TTC549 (cell line): ENCODE results near the gene EIF3L.

Experiments used
- FAIRE-seq: peaks from 2 replicates; lab custom pipeline; 2012; peaks lifted over from hg19 to GRCh38; lab: Jason Lieb, UNC

EIF3L gene

DNA sequence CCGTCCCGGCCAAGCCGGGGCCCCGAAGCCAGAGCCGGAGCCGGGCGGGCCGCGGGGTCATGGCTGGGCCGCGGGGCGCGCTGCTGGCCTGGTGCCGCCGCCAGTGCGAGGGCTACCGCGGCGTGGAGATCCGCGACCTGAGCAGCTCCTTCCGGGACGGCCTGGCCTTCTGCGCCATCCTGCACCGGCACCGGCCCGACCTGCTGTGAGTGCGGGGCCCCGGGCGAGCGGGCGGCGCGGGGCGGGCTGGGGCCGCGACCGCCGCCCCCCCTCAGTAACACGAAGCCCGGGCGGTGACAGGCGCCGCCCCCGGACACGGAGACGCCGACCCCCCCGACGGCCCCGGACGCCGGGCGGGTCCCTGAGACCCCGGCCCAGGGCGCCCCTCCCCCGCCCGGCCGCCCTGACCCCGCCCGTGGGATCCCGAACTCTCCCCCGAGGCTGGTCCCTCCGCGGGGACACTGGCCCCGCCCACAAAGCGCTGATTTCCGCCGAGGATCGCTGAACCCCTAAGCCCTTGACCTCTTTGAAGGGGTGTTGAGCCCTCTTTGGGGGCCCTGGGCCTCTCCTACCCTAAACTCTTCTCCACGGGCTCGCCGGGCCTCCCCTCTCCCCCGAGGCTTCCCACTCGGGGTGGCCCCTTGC lies 57.3 kb downstream of the EIF3L start:
- no peak for FAIRE-seq

DNA sequence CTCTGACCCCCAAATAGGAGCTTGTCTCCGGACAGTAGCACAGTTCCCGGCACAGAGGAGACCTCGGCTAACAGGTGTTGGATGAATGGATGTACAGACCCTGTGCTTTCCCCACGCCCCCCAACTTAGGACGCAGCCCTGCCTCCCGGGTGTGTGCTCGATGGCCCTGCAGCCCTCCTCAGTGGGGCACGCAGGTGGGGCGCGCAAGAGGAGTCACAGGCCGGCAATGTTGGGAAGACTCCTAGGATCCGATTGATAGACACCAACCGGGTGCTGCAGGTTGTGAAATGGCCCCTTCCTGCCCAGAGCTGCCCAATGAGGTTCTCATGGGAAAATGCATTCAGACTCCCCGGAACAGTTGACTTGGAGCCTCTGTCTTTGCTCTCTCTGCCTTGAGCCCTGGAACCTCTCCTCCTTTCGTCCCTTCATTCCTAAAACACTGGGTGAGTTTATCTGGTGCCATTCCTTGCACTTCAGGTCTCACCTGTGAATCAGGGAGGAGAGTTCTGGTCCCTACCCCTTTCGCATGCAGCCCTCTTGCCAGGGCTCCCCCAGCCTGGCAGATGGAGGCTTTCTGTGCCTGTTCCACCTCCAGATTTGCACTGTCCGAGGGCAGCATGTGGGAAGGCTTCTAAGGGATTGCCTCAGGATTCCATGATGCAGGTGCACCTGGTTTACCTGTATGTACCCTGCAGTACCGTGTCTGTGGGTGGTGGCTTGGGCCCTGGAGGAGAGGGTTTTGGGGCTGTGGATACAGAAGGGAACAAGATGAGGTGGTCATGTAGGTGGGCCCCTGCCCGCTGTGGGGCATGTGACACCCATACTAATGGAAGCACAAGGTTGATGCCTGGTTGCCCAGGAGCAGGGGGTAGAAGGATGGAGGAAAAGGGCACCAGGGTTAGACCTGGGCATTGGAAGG lies 58.1 kb downstream of the EIF3L start:
- no peak for FAIRE-seq

DNA sequence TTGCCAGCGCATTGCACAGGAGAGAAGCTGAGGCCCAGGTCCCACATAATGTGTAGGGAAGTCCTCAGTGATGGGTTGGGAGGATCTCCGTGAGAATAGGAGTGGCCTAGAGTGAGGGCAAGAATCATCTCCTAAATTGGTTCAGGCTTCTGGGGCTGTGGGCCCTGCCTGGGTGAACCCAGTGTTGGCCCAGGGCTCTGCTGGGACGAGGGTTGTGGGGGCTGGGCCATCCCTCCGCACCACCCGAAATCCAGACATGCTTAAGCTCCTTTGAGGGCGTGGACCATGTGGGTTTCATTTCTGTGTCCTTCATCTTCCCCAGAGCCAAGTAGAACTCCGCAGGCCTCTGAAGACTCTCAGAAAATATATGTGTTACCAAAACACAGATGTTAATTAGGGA lies 60.5 kb downstream of the EIF3L start:
- FAIRE-seq, result no peak

DNA sequence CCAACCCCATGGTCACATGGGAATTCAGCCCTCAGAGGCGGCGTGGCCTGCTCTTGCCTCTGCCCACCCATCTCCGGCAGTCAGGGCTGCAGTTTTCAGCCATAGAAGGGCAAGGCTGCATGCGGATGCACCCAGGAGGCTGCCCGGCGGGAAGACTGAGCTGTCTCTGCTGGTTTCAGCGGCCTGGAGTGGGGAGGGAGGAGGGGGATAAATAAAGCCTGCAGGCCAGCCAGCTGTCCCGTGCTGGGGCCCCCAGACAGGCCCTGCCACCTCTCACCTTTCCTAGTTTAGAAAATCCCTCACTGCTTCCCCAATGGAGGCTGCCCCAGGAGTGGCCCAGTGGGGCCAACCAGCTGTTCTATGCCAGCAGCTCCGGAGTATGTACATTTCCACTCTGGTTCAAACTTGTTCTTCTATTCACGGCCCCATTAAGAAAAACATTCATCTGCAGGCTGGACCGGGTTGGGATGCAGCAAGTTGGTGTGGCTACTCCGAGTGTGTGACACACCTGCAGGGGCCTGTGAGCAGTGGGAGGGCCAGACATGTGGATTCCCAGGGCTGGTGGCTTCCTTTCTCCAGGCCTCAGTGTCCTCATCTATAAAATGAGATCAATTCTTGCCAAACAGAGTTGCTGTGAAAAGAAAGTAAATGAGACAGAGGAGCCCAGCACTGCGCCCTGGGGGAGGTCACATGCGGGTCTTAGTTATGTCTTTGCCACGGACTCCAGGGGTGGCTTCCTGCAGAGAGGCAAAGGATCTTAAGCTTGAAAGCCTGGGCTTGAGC lies 61.9 kb downstream of the EIF3L start:
- no peak for FAIRE-seq

DNA sequence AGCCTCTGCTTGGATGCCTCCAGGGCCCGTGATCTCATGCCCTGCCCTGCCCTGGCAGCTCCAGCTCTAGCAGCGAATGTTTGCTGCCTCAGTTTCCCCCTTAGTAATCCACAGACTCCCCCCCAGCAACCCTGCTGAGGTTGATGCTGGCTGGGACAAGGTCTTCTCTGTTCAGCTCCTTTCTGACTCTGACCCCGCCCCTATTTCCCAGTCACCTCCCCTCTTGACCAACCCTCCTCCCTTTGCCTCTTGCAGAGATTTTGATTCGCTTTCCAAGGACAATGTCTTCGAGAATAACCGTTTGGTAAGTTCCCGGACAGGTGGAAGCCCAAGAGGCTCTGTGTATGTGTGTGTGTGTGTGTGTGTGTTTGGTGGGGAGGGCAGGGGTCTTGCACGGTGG lies 62.5 kb downstream of the EIF3L start:
- FAIRE-seq, result no peak

DNA sequence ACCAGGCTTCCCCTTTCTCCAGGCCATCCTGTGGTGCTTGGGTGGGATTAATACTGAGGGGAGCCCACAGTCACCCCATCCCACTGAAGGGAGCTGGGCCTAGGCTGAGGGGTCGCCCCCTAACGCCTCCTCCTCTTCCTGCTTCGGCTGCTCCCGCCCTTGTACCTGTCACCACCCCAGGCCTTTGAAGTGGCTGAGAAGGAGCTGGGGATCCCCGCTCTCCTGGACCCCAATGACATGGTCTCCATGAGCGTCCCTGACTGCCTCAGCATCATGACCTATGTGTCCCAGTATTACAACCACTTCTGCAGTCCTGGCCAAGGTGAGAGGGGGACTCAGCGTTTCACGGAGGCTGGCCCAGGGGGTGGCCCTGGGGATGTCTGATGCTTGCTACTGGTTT lies 63.0 kb downstream of the EIF3L start:
- no peak for FAIRE-seq

DNA sequence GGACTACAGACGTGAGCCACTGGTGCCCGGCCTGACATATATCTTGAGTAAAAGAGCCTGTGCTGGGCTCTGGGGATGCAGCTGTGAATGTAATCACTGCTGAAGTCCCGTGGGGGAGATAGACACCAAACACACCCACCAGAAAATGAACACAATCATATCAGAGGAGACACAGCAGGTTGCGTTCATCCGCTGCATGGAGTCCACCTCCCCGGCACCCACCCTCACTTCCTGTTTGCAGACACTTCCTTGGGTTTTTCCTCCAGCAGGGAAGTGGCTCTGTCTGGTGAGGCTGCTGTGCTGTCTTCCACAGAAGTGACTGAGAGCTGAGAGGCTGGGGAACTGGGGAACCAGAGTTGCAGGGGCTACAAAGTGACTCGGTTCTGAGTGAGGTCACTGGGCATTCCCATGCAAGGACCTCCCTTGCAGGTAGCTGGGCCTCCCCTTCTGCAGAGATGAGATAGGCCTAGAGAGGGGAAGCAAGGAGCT lies 64.1 kb downstream of the EIF3L start:
- FAIRE-seq, result no peak

DNA sequence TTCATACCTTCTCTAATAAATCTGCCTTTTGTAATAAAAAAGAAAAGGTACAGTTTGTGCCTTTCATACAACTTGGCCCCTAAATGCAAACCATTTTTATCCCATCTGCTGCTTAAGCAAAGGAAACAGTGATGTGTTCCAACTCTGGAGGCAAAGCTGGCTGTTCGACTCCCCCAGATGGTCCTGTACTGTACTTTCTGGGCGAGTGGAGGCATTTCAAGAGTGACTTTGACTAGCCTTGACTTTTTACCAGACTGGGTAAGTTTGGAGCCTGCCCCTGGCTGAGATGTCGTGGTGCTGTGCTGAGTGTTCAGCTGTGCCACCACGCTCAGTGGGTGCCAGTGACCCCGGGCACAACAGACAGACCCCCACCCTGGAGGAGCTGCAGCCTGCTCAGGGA lies 67.1 kb downstream of the EIF3L start:
- no peak for FAIRE-seq

DNA sequence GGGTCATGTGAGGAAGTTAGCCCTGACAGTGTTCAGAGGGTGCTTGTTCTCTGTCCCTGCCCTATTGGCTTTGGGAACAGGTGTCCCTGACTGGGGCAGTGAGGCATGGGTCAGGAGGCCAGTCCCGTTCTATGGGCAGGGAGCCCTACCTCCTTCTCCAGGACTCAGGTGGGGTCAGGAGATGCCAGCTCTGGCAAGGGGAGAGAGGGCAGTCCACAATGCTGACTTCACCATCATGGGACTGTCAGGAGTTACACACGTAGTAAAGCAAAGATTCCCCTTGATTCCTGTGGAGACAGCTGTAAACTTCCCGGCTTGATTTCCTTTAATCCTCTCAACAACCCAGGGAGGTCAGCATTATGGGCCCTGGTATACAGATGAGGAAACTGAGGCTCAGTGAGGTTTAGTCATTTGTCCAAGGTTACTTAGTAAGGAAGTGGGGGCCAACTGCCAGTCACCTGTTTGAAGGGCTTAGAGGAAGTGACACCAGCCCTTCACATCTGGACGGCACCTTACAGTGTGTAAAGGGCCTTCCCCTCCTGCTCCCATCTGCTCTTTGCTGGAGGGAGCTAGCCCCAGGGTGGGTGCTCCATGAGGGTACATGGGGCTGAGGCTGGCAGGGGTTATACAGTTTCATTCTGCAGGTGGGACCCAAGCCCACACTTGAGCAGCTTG lies 68.8 kb downstream of the EIF3L start:
- no peak for FAIRE-seq

DNA sequence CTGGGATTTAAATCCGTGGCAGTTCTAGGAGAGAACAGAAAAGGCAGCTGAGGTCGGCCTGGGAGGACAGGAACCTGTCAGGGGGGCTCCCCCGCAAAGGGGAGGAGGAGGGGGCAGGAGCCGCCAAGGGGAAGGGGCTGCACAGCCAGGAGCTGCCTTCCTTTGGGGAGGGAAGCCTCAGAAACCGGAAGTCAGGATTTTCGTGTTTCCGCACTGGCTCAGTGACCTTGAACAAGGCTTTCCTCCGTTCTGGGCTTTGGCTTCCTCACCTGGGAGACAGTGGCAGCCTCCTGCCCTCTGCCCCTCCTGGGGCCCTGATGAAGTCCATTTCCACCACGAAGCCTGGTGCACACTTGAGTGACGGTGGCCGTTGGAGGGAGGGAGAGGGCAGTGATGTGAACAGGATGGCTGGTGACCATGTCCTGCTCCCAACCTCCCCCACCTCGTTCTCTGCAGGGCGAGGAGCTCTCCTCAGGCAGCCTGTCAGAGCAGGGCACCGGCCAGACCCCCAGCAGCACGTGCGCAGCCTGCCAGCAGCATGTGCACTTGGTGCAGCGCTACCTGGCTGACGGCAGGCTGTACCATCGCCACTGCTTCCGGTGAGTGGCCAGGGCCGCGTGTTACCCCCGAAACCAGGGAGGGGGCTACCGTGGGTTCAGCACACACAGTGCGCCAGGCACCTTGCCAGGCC lies 69.5 kb downstream of the EIF3L start:
- FAIRE-seq, result no peak

DNA sequence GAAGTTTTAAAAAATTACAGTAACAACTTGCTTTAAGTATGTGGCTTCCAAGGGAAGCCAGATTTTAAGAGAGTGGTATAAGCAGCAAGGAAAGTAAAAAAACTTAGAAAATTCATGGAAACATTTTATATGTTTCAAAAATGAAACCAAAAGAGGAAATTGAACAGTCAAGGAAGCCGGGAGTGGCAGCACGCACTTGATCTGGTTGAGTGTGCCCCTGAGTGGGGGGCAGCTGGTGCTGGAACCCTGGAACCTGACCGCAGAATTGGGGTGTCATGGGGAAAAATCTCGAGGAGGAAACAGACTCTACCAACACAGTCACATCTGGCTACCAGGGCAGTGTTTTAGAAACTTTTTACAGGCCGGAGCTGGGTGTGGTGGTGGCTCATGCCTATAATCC lies 70.9 kb downstream of the EIF3L start:
- no peak for FAIRE-seq

DNA sequence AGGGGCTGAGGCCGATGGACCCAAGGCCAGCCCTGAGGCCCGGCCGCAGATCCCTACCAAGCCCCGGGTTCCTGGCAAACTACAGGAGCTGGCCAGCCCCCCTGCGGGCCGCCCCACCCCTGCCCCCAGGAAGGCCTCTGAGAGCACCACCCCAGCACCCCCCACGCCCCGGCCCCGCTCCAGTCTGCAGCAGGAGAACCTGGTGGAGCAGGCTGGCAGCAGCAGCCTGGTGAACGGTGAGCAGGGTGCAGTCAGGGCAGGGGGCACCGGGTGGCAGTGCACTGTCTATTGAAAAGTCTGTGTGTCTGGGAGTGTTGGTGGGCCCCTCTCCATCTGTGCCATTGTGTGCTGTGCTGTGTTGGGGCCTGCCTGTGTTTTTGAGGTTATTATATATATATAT lies 73.0 kb downstream of the EIF3L start:
- FAIRE-seq, result no peak

DNA sequence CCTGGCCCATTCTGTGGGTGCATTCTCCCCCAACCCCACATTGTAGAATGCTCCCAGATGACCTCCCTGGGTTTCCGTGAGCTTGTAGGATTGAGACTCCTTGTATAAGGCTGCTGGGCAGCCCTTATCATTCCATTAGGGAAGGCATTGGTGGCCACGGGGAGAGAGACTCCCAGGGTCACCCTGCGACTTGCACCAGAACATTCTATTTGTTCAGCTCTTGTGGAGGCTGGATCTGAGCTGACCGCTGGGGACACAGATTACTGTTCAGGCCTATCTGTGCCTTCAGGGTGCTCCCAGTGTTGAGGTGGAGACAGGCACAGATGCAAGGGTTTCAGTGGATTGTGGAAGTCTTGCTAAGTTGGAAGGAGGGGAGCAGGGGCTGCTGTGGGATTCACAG lies 74.7 kb downstream of the EIF3L start:
- FAIRE-seq, result no peak

DNA sequence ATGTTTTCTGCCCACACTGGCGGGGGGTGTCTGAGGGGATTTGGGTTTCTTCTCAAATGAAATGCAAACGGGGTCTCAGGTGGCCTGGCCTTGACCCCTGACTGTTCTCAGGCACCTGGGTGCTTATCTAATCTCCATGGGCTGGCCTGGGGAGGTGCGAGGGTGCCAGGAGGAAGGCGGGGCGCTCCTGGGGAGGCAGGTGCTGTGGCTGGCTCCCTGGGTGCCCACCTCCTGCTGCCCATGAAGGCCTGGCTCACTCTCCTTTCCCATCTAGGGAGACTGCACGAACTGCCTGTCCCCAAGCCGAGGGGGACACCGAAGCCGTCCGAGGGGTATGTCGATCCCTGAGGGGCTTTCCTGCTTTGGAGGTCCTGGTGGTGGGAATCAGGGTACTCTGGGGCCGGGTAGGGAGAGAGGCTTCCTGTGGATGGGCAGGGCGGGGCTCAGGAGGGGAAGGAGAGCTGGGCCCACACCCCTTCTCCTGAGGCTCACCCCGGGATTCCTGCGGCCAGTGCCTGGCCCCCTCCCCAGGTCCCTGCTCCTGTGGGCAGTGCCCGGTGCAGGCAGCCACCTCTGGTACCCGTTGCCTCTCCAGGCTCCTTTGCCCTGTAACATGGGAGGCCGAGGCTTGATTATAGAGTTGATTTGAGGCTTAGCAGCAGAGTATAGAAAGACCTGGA lies 75.3 kb downstream of the EIF3L start:
- FAIRE-seq, result no peak

DNA sequence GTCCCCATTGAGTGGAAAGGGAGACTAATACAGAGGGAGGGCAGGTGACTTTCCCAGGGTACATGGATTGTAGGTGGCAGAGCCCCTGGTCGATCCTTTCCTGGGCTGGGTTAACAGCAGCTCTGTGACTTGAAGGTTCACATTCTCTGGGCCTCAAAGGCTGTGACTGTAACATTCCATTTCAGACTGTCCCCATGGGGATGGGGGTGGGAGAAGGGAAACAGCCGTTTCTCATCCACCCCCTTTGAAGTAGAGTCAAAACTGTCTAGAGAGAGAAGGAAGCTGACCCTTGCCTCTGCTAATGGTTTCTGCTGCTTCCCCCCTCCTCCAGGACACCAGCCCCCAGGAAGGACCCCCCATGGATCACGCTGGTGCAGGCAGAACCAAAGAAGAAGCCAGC lies 76.1 kb downstream of the EIF3L start:
- FAIRE-seq, result no peak

DNA sequence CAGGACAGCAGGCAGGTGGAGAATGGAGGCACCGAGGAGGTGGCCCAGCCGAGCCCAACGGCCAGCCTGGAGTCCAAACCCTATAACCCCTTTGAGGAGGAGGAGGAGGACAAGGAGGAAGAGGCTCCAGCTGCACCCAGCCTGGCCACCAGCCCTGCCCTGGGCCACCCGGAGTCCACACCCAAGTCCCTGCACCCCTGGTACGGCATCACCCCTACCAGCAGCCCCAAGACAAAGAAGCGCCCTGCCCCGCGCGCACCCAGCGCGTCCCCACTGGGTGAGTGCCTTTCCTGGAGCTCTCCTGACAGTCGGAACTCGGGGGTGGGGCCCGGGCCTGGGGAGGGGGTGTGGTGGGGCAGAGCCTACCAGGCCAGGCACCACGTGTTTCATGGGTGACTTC lies 76.5 kb downstream of the EIF3L start:
- FAIRE-seq, result no peak

DNA sequence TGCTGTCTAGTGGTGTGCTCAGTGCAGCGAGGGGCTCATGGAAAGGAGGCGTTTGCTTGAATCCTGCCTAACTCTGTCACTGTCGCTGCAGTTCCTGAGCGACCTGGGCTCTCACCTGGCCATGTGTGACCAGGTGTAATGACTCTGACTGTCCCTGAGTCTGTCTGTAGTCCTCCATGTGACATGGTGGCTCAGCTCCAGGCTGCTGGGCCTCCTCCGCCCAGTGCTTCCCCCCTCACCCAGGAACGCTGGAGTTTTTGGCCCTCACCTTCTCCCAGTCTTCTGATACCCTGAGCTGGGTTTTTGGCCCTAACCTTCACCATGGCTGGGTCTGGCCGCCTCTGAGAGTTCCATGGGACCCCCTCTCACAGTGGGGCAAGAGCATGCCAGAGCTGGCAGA lies 77.1 kb downstream of the EIF3L start:
- no peak for FAIRE-seq

DNA sequence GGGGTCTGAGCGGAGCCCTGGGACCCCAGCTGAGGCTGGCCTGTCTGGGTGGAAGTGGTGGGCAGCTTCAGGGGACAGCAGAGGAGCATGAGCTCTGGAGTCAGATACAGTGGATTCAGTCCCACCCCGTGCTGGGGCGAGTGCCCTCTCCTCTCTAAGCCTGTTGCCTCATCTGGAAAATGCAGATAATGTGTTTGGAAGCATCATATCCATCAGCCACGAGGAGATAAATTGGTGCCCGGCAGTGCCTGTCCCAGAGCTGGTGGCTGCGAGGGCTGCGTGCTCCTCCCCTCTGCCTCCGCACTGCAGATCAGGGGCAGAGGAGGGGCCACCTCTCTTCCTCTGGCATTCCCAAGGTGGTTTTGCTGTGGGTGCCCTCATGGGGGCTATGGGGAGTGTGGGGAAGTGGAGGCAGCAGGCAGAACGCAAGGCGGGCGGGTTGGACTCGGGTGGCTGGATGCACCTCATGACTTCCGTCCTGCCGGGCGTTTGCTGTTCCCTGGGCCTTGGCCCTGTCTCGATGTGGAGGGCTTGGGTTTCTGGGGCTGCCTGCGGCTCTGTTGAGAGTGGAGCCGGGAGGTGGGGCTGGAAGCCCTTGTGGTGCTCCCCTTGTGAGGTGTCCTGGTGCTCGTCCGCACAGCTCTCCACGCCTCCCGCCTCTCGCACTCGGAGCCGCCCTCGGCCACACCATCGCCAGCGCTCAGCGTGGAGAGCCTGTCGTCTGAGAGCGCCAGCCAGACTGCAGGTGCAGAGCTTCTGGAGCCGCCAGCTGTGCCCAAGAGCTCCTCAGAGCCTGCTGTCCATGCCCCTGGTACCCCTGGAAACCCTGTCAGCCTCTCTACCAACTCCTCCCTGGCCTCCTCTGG lies 77.8 kb downstream of the EIF3L start:
- no peak for FAIRE-seq

DNA sequence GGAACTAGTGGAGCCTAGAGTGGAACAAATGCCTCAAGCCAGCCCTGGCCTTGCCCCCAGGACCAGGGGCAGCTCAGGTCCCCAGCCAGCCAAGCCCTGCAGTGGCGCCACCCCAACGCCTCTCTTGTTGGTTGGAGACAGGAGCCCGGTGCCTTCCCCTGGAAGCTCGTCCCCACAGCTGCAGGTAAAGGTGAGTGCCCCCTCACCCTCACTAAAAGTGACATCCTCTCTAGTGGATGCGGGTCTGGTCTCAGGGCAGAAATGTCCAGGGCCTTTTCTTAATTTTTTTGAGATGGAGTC lies 78.4 kb downstream of the EIF3L start:
- no peak for FAIRE-seq

DNA sequence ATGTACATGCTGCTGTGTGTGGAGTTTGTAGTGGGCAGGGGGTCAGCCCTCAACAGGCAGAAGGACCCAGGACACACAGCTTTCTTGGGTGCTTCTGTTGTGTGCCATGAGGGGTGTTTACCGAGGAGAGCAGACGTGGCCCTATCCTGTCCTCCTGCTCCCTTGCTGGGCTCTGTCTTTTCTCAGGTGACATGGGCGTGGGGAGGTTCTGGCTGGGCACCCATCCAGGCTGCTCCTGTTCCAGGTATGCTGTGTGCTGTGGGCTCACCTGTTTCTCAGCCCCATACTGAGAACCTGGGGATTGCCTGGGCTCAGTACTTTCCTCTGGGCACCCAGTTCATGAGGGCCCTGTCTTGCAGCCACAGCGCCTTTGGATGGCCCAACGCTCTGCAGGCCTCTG lies 80.2 kb downstream of the EIF3L start:
- no peak for FAIRE-seq
